Right forelimb (tissue), 1 donor: ENCODE results near the gene AMH.

Experiments
- DNase-seq: peaks from one replicate; pipeline ENCODE4 v3.0.0-alpha.2; 2018

Gene AMH

GRCh38 chr19:2221918-2222317, 27.2 kb upstream of the AMH start:
- no peak for DNase-seq

DNA sequence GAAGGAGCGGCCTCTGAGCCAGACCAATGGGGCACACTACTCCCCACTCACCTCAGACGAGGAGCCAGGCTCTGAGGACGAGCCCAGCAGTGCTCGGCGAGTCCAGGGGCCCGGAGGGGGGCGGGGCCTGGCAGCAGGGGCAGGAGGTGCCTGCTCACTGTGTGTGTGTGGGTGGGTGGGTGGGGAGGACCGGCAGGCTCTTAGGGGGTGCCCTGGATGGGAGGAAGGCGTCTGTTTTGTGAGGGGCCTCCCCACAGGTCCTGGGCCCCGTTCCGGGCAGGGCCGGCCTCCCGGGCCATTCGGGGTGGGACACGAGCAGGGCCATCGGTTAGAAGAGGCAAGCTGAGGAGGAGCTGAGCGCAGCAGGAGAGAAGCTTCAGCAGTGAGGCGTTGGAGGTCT, 25.7 kb upstream of the AMH start:
- no peak for DNase-seq

DNA sequence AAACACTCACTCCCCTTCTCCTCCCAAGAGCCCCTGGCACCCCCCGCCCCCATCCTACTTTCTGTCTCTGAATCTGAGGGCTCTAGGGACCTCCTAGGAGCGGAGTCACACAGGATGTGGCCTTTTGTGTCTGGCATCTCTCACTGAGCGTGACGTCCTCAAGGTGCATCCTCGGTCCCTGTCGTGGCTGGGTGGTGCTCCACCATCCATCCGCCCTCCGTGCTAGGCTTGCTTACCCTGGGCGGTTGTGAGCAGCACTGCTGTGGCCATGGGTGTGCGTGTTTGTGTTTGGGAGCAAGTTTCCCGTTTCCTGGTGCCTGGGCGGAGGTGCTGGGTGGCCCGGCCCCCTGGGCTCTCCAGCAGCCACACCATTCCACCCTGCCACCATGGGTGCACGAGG, 25.2 kb upstream of the AMH start:
- no peak for DNase-seq

GRCh38 chr19:2224754-2225349, 24.3 kb upstream of the AMH start:
- no peak for DNase-seq

- no peak for DNase-seq
Observed at GRCh38 chr19:2225415-2226050, 23.6 kb upstream of the AMH start.

GRCh38 chr19:2226051-2226839, 22.9 kb upstream of the AMH start:
- DNase-seq, result no peak

- no peak for DNase-seq
Observed at GRCh38 chr19:2226840-2227360, 22.2 kb upstream of the AMH start.

DNA sequence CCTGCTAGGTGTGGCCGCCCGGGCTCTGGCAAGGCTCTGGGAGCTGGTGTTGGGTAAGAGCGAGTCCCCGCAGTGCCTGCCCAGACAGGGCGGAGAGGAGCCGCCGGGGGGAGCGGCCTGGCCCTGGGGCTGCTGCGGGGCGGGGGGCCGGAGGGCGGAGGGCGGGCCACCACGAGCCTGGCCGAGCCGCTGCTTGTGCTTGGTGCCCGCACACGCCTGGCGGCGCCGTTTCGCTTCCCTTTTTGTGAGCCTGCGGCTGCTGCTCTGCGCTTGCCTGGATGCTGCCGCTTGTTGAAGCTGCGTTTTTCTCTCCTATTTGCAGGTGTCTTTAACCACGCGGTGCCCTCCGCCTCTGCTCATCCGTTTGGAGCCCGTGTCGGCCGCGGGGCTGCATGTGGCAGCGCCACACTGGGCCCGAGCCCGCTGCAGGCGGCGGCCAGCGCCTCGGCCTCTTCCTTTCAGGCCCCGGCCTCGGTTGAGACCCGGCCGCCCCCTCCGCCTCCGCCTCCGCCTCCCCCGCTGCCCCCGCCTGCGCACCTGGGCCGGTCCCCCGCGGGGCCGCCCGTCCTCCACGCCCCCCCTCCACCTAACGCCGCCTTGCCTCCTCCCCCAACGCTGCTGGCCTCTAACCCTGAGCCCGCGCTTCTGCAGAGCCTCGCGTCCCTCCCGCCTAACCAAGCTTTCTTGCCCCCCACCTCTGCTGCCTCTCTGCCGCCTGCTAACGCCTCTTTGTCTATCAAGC, 21.5 kb upstream of the AMH start:
- no peak for DNase-seq

DNA sequence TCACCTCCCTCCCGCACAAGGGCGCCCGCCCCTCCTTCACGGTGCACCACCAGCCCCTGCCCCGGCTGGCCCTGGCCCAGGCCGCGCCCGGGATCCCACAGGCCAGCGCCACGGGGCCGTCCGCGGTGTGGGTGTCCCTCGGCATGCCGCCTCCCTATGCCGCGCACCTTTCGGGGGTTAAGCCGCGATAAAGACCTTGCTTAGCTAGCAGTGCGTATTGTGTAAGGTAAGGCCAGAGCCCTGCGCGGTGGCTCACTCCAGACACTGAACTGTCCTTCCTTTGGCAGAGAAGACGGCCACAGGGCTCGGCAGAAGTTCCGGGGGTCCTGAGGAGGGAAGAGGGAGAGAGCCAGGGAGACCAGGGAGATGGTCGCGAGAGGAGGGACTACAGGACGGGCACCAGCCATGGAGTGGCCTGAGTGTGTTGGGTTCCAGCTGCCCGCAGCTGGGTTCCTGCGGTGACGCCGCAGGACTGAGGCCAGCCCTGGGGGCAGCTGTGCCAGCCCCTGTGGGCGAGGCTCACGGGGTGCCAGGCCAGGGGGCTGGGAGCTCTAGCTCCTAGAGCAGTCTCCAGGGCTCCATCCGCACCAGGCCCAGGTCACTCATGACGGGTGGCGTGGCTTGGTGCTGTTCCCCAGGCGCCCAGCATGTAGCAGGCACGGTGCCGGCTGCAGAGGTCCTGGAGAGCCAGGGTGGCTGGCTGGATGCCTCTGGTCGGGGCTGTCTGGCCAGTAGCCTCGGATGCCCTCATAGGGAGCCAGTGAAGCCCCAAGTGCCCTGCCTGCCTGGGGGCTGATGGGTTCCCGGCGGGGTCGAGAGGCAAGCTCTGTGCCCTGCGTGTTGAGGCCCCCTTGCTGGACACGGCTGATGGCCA, 20.7 kb upstream of the AMH start:
- no peak for DNase-seq

GRCh38 chr19:2229103-2230032, 19.8 kb upstream of the AMH start:
- no peak for DNase-seq

GRCh38 chr19:2230033-2230531, 19.0 kb upstream of the AMH start:
- no peak for DNase-seq

DNA sequence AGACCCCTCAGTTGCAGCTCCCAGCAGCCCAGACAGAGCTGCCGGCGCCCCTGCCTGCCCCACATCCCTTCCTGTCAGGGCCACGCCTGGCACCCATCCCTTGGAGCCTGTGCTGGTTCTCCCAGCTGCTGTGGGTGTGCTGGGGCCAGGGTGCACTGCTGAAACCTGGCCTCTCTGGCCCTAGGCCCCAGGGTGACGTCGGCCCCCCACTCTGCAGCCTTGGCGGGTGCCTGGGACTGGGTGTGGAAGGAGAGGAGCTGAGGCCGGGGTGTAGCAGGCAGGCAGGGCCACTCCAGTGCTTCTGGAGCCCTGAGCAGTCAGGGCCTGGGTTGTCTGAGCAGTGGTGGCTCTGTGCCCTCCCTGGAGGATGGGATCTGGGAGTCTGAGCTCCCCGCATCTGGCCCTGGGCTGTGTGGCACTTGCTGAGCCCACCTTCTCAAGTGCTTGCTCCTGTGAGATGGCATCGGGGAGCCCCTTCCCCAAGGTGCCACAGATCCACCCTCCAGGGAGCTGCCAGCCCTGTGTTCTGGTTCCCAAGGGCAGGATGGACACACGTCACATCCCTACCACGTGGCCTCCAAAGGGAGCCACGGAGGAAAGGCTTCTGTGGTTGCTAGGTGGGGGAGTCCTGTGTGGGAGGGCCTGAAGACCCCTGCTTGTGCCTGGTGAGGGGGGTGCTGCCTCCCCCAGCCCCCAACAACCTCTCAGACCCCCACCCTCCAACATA, 18.2 kb upstream of the AMH start:
- DNase-seq, result no peak

DNA sequence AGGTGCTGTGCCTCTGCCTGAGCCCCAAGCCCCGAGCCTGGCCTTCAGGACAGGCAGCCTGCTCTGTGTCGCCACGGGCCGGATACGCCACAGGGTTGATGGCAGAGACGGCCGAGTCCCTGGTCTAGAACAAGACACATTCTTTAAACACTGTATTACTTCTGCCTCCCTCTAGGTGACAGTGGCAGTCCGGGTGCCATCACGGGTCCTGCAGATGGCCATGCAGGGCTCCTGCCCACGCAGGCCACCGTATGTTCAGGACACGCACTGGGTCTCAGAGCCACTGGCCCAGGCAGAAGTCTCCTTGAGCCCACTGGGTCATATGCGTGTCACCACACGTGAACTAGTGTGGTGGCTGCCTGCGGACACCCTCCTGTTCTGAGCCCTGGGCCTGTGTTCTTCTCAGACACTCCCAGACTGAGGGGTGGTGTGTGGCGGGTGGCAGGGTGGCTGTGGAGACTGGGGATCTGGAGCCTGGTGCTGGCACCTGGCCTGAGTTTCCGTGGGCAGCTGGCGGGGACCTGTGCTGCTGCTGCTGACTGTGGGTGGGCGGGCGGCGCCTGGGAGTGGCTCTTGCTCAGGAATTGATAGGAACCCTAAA, 17.4 kb upstream of the AMH start:
- no peak for DNase-seq

- no peak for DNase-seq
Observed at GRCh38 chr19:2232286-2233151, 16.6 kb upstream of the AMH start.

DNA sequence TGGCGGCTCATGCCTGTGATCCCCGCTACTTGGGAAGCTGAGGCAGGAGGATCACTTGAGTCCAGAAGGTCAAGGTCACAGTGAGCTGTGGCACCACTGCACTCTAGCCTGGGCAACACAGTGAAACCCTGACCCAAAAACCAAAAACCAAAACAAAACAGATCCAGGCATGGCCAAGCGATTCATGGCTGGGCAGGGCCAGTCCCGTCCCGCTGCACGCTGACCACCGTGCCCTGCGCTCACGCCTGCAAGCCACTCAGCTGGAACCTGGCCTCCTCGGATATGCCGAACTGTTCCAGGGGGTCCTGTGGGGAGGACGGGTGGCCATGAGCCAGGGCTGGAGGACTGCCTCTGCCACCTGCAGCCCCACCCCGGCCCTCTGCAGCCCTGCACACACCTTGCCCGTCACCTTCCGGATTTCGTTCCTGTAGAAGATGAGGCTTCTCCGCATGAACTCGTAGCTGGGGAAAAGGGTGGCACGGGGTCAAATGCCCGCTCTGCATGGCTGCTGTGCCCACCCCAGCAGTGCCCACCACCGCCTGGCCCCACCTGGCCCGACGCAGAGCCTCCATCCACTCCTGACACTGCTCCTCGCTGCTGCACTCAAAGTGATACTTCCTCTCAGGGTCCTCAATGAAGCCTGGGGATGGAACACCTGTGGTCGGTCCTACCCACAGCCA, 15.4 kb upstream of the AMH start:
- DNase-seq, result no peak

DNA sequence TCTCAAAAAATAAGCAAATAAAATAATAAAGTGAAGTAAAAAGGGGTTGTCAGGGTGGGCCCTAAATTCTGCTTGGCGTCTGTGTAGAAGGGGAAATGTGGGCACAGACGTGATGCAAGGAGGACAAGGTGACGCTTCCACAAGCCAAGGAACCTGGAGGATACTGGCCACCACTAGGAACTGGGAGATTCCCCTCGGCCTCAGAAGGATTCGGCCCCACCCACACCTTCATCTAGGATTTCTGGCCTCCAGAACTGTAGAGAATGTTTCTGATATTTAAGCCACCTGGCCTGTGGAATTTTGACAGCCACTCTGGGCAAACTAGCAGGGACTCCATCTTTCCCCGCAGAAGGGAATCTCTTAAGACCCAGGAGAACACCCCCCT, 14.1 kb upstream of the AMH start:
- no peak for DNase-seq

DNA sequence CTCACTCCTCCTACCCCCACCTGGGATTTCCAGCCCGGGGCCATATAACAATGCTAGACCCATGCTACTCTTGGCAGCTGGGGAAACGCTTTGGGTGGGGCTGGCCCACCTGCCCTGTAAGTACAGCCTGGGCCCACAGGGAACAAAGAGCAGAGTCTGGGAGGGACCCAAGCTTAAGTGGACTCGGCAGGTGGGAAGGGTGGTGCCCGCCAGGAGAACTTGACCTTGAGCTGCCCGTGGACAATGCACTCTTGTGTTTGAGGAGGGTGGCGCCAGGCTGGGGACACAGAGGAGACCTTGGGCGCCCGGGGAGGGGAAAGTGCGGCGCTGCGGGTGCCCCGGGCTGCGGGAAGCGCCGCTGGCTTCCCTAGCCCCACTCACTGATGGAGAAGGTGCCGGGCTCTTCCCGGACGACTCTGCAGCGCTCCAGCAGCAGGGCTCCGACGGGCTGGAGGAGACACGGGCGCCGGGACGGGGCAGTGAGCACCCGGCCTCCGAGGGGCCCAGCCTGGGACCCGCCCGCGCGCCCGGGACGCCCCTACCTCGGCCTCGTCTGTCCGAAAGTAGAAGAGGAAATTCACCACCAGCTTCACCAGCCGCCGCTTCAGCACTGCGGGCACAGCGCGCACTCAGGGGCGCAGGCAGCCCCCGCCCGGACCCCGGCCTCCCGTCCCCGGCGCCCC, 13.6 kb upstream of the AMH start:
- DNase-seq, result no peak

DNA sequence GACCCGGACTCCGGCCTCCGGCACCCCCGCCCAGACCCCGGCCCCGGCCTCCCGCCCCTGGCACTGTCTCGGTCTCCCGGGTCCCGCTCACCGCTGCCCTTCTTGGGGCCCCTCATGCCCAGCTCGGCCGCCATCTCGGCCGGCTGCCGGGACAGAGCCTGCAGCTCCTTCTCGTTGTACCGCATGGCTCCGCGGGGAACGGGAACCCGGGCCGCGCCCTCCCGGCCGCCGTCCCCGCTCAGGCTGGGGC, 13.1 kb upstream of the AMH start:
- no peak for DNase-seq
